HG03558 (cell line): ENCODE results near the gene GTF3C4.
A peak's percentile ranks its signal among the peaks of the same experiment; 100 is the strongest.

Experiments used
- ATAC-seq: cut with Tn5 transposase; IDR thresholded peaks from one replicate; pipeline ENCODE4 v1.9.1; 2021; ENCODE audit warnings: moderate number of reproducible peaks; ENCODE audit not compliant: unreplicated experiment; ENCODE audit errors: extremely low read depth

Gene GTF3C4

DNA sequence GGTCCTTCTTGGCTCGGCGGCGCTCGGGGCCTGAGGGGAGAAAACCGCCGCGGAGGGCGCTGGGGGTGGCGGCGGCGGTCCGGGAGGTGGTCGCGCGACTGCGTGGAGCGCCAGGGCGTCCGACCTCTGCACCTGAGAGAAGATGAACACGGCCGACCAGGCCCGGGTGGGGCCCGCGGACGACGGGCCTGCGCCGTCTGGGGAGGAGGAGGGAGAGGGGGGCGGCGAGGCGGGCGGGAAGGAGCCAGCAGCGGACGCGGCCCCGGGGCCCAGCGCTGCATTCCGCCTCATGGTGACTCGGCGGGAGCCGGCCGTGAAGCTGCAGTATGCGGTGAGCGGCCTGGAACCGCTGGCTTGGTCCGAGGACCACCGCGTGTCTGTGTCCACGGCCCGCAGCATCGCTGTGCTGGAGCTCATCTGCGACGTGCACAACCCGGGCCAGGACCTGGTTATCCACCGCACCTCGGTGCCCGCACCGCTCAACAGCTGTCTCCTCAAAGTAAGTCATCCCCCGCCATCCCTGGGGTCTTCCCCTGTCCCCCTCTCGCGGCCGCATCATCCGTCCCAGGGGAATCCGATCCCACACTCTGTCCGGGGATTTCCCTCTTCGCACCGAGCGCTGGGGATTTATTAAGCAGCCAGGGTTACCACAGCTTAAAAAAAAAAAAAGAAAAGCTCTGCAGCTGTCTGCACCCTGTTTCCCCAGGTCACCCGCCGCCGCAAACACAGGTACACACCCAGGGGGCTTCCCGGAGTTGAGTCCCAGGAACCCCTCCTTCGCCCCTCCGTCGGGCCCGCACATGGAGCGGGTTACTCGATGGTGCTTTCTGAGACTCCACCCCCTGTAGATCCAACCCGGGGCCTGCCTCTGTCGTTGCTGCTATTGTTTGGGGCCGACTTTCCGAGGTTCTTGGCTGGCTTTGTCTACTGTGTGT is at the start of gene GTF3C4:
GTF3C4 (plus strand) TSS at position 8 of the 935 bp plus-strand sequence; CDS start at position 143, 135 bp downstream.
- ATAC-seq = peak; percentile 38

DNA sequence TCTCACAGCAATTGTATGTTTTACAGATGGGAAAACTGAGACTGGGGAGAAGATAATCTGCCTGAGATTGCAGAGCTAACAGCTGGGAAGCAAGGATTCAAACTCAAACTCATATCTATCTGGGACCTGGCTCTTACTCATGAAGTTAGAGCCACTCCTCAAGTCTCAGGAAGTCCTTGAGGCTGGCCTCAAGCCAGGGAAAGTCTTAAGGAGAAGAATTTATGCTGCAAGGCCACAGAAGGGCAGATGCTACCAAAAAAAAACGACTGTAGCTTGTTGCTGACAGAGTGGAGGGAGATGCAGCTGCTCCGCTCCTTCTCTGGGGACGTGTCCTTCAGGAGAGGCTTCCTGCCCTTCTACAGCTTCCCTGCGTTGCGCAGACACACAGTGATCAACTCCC is 48.1 kb upstream of the GTF3C4 start:
- no peak for ATAC-seq

DNA sequence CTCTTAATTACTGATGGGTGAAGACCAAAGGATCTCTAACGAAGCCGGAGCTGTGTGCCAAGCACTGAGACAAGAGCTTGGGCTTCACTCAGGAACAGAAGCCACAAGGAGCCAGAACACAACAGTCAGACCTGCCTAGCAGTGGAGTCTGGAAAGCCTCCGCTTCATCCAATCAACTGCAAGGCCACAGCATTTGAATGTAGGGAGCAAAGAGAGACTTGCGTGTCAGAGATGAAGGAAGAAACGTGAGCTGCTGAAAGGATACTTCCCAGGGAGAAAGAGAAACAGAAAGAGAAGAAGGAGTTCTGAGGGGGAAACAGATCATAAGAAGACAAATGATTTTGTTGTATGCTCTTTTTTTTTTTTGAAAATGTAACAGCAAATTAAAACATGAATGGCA is 44.0 kb upstream of the GTF3C4 start:
- ATAC-seq = no peak

DNA sequence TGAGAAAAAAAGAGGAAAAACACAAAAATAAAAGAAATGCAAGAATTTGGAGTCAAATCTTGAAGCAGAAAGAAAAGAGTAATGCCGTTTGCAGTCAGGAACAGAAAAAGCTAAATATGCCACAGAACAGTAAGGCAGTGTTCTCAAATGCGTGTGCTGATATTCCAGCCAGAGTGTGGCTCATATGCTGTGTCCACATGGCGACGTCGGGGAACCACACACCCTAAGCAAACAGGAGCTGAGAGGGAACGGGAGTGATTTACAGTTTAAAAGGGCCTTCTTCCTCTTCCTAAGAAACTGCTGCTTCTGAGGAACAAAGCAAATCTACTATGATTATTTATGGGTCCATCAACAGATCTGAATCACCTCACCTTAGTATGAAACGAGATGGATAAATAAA is 43.2 kb upstream of the GTF3C4 start:
- no peak for ATAC-seq

GRCh38 chr9:132627594-132627993 is 42.7 kb upstream of the GTF3C4 start:
- no peak for ATAC-seq

DNA sequence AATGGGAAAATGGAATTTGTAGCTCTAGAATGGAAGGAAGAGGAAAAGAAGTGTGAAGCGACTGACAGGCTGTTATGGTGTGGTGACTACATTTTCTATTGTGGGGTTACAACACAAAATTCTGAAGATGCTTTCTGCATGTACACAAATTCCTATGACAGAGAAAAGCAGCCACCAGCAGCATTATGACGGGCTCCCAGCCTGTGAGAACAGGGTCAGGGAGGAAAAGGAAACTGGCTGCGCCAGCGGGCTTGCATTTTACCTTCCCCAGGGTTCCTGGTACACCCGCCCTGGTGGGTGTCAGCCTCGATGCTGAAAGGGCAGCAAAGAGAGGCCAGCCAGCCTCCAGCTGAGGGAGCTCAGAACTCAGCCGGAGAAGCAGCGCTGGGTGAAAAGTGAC is 41.5 kb upstream of the GTF3C4 start:
- no peak for ATAC-seq

- no peak for ATAC-seq
Measured at GRCh38 chr9:132630116-132630515, 40.1 kb upstream of the GTF3C4 start.

GRCh38 chr9:132630811-132631210 is 39.5 kb upstream of the GTF3C4 start:
- ATAC-seq = no peak

DNA sequence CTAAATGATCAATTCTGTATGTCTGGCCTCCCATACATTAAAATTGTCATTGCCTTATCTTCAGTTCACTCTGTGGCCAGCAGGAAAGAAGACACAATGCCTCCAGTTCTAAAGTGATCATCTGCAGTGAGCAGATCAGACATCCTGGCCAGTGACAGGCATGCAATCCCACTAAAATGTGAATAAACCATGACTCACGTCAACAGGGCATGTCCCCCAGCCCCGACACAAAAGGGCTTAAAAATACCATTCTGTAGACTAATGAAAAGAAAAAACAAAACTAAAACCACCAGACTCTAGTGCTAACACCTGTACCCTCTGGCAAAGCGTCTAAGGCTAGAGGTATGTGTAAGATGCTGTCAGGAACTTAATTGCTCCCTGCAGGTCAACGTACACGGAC is 39.0 kb upstream of the GTF3C4 start:
- ATAC-seq = no peak

- ATAC-seq = no peak
Measured at GRCh38 chr9:132631685-132632084, 38.6 kb upstream of the GTF3C4 start.

DNA sequence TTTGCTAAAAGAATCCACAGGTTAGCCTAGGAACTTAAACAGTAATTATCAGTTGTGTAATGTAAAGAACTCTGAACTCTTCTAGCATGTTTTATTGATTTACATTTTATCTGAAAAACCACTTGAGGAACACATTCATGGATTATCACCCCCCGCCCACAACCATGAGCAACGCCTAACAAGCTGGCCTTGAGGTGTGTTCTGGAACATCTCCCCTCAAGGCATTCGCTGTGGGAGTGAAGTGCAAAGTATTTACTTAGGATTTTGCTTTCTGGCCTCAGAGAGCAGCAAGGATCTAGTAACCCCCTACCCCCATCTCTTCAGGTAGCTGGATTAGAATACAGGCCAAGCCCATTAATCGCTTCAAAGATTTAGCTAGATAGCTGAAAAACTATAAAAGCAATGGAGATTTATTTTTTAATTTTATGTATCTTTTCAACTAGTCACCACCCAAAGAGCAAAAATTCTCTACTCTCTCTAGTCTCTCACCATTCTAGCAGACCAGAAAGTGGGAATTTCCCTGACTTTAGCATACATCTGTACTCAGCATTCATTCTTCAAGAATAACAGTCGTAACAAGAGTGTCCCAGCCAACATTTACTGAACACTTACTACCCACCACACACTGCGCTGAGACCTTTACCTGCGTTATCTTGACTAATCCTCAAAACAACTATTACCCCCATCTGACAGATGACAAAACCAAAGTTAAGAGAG is 37.7 kb upstream of the GTF3C4 start:
- ATAC-seq = no peak

DNA sequence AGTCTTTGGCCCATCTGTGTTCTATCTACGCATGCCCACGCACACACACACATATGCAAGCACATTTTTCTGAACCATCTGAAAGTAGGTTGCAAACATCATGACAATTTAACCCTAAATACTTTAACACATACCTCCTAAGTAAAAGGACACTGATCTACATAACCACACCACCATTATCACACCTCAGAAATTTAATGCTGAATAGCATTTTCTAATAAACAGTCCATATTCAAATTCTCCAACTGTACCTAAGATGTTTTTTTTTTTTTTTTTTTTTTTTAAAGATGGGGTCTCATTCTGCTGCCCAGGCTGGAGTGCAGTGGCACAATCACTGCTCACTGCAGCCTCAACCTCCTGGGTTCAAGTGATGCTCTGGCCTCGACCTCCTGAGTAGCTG is 35.9 kb upstream of the GTF3C4 start:
- ATAC-seq = no peak

GRCh38 chr9:132637351-132637750 is 32.9 kb upstream of the GTF3C4 start:
- ATAC-seq = no peak

- no peak for ATAC-seq
Measured at GRCh38 chr9:132637801-132638200, 32.5 kb upstream of the GTF3C4 start.

- ATAC-seq = no peak
Measured at GRCh38 chr9:132638240-132638639, 32.0 kb upstream of the GTF3C4 start.

DNA sequence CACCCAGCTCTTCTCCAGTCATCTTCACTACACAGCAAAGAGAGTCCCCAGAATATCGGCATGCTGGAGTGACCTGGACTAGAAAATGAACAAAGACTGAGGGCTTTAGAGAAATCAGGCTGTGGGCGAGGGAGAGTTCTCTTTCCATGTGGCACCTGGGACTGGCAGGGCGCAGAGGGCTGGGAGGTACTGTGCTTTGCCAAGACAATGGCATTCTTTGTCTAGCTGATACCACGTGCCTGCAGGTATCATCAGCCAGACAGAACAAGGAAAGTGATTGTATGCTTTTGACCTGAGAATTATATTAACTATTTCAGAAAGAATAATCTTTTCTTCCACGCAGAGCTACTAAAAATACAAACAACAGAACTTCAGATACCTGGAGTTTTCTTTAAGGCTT is 30.9 kb upstream of the GTF3C4 start:
- no peak for ATAC-seq

DNA sequence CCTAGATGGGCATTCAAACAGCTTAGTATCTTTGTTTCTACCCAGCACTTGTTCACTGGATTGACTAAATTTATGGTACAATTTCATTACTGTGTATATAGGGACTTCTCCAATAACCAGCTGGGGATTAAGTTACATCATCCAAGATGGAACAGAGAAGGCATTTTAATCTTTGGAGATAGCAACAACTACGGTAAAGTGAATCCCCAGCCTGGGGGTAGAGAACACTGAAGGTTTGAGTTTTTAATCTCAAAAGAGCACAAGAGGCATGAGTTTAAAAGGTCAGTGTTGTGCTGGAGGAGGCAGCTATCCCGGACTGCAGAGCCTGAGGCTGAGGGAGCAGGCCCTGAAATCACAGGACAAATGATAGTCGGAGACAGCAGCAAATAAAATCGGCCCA is 29.0 kb upstream of the GTF3C4 start:
- ATAC-seq = no peak

DNA sequence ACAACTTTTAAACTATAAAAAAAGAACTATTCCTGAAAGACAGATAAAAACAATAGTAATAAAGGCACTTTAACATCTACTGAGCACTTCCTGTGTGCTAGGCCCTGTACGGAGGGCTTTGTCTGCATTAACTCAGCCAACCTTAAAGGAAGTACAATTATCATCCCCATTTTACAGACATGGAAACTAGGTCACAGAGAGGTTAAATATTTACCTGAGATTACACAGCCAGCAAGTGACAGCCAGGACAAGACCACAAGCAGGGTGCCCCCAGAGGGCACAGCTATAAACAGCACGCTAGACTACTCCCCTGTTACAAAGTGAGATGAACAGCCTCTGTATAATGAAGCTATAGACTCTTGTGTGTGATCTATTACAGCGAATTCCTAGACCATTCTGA is 26.0 kb upstream of the GTF3C4 start:
- no peak for ATAC-seq

DNA sequence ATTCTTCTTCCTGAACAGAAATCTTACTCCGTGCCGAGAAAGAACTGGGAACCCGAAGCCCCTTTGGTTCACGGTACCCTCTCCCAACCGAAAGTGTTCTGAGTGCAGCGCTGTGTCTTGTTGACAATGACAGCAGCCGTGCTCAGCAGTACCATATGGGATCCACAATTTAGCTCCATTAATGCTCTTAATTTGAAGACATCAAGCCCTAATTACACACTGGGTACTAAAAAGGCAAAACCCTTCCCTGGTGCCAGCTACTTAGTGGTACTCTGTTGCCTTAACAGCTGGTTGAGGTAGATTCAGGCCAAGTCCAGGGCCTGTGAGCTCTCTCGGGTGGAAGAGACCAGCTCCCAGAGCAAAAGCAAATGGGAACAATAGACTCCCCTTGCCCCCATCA is 25.0 kb upstream of the GTF3C4 start:
- no peak for ATAC-seq

- no peak for ATAC-seq
Measured at GRCh38 chr9:132645711-132646110, 24.6 kb upstream of the GTF3C4 start.

DNA sequence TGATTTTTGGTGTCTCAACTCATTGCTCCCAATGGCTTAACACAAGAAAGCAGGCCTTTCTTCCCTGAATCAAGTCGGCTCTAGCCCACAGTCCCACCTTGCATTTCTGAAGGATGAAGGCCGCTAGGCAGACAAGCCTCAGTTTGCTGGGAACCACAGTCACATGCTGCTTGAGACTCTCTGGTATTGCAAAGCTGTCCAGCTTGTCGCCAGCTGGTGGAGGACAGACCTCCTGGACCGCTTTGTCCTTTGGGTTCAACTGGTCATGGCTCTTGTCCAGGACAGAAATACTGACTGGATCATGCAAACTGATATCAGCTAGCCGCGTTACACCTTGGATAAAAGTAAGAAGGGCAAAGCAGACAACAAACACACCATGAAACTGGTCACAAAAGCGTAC is 23.5 kb upstream of the GTF3C4 start:
- ATAC-seq = no peak

DNA sequence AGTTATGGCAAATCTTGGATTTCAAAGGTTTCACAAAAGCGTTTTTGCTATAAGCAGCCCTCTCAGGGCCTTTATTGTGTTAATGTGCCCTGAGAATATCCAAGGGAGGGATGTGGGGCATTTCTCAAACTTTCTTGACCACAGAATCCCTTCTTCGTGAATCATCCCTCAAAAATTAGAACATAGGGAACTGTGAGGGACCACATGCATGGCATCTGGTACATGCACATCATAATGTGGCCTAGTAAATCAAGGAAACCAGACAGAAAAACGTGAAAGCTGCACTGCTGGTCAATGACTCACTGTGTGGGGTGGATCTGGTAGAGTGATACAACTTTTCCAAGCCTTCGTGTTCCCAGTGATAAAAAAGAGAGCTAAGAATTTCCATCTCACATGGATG is 22.9 kb upstream of the GTF3C4 start:
- ATAC-seq = no peak
